ENCODE measurements around the gene BCL11A.
"Not testable (repeated sequence)": the region's sequence is repeated elsewhere in the genome, so short reads cannot be mapped to it uniquely, and the experiment has no call there.

Gene BCL11A

DNA sequence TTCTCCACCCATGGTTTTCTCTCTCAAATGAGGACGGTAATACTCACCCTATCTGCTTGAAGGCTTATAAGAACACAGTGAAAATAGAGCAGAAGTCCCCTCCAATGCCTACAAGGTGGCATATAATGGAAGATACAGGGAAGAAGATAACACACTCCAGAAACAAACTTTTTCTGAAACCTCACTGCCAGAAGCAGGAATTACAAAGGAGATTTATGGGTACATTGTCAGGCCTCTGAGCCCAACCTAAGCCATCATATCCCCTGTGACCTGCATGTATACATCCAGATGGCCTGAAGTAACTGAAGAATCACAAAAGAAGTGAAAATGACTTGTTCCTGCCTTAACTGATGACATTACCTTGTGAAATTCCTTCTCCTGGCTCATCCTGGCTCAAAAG is 136.2 kb downstream of the BCL11A start:
- DNase-seq, result not testable (repeated sequence)

DNA sequence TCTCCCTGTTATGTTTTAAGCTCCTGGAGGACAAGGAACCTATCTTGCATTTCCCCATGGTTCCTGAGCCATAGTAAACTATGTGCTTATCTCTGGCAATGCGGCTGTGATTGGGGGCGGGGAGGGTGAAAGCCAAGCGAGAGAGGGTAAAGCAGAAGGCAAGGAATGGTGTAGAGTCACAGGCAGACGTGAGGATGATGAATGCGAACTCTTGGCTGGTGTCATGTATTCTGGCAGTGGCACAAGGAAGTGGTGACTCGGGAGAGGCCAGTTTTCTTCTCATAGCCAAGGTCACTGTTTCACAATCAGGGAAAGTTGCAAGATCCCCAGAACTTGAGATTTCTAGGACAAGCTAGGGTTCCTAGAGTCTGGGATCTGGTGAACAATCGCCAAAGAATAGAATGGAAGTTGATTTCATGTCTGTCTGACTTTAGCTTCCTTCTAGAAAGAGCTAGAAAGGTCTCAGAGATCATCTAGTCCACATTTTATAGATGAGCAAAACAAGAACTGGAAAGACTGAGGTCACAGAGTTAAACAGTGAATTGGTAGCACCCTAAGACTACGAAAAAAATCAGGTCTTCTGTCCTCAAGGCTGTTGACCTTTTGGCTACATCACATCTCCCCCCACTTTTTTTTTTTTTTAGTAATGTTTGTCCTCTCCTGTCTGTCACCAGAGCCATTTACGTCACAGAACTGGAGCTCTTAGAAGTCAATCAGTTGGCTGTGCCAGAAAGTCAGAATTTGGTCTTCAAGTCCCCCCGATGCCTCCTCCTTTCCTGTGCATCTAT is 137.0 kb downstream of the BCL11A start:
- DNase-seq, result no peak

DNA sequence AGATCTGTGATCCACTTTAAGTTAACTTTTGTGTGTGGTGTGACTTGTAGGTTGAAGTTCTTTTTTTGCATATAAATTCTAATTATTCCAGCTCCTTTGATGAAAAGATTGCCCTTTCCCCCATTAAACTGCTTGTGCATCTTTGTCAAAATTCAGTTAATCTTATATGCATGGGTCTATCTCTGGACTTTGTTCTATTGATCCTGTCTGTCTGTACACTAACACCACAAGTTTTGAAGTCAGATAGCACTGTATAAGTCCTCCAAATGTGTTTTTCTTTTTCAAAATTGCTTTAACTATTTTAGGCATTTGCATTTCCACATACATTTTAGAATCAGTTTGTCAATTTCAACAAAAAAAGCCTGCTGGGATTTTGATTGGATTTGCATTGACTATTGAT is 137.6 kb downstream of the BCL11A start:
- DNase-seq, result no peak

DNA sequence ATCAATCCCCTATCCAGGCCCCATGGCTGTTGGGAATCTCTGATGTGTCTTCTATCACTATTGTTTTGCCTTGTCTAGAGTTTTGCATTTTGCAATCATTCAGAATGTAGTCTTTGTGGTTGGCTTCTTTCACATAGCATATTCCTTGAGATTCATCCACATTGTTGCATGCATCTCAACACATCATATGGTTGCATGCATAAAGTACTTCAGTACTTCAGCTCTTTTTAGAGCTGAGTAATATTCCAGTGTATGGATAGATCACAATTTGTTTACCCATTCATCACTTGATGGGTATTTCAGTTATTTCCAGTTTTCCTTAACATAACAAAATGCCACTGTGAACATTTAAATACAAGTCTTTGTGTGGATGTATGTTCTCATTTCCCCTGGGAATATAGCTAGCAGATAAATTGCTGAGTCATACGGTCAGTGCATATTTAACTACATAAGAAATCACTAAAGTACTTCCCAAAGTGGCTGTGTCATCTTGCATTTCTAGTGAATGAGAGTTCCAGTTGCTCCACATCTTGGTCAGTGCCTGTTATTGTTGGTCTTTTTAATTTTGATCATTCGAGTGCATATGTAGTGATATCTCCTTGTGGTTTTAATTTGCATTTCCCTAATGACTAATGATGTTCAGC is 138.8 kb downstream of the BCL11A start:
- DNase-seq, result no peak

DNA sequence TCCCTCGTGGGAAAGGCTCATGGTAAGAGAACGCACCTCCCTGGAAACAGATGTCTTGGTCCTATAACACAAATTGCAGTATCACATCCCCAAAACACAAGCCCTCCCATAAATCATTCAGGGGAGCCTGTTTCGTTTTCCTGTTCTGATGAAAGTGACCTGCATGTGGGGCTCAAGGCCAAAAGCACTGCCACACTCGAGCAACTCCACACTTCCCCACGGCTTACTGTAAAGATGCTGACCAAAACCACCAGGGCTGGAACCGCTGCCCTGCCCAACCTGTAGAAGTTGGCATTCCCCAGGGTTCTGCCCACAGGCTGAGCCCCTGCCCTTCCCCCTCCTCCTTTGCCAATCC is 139.7 kb downstream of the BCL11A start:
- no peak for DNase-seq

DNA sequence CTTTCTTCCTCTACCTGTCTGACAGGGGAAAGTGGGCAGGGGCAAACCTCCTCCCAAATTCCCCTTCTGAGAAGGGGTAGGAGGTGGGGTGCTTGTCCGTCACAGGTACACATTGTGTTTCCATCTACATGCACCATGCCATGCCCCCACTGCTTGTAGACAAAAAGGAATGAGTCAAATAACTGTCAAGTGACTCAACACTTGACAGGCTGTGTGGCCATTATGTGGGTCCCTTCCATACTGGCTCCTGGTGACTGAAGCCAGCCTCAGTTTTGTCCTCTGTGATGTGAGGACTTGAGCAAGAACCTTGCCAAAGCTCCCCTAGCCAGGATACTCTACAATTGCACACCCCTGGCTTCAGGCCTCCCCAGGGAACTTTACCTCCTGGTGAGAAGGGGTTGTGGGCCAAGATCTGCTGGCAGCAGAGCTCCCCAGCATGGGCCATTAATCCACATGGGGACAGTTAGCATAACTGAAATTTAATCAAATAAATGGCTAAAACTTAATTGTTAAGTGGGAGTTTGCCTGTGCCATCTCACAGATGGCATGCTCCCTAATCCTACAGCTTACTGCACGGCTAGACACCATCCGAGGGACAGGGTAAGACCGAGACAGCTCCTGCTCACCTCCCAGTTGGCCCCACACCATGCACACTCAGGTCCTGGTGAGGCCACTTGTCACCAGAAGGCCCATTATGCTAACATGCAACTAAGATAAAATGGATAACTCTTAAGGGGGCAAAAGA is 140.2 kb downstream of the BCL11A start:
- DNase-seq, result no peak

DNA sequence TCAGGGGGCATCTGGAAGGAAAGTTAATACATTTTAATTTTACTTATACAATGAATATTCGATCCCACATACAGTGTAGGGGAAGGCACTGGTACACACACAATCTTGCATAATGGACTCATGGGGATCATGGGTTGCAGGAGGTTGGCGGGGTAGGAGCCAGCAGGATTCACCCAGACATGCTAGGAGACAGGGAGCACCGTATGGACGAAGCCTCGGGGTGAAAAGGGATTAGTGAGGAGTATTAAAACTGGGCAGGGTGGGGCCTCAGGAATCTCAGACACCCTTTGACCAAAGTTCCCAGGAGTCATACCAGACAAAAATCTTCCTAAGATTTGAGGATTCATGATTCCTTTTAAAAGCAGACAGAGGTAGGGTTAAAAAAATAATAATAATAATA is 140.8 kb downstream of the BCL11A start:
- no peak for DNase-seq

DNA sequence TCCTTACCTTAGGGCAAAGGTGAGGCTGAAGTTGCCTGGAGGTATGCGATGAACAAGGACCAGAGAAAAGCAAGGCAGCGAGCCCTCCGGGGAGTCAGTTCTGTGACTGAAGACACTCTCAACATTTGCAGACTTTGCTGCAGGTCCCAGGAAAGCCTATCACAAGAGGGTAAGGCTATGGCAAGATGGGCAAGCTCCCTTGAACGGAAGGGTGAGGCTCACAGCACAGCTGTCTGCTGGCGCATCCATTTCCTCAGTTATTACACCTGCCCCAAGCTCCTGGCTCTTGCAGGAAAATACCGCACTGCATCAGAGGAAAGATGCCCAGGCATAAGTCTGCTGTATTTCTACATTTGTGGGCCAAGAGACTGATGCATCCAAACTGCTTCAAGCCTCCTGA is 141.4 kb downstream of the BCL11A start:
- no peak for DNase-seq

DNA sequence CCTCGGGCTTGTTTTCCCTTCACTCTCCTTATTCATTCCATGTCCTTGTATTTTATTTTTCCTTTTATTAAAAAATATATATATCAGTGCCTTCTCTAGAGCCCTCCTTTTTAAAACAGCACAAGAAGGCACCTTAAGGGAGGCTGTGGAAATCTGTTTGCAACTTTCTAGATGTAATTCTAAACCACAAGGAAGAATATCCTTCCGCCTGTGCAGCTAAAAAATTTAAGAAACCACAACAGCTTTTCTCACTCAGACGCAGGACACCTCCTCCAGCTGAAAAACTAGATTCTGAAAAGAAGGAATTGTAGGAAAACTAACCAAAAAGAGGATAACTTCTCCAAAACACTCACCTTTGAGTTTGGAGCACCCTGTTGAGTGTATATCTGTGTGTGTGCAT is 142.2 kb downstream of the BCL11A start:
- DNase-seq, result no peak

DNA sequence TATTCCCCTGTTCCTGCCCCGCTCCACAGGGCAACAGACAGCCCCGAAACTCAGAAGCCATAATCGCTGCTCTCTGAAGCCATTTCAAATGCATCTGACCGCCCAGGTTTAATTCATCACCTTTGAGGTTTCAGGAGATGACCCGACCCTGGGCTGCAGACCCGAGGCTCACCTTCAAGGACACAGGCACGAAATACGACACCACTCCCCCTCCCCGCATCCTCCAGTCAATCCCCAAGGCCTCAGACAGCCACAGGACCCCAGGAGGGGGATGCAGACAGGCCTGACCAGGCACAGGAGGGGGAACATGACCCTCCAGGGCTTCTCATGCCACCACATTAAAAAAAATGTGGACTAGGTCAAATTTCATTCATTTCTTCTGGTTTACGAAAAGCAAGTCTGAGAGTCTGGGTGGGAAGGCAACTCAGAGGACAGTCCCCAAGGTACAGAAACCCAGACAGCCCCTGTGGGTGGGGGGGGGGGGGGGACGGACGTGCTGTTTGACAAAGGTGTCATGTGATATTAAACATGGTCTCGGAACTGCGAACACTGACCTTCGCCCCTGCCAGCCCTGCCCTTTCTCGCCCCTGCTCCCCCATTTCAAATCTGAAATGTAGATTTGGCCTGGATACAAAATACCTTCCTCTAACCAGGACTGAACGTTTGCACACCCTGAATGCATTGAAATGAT is 142.9 kb downstream of the BCL11A start:
- DNase-seq, result no peak

DNA sequence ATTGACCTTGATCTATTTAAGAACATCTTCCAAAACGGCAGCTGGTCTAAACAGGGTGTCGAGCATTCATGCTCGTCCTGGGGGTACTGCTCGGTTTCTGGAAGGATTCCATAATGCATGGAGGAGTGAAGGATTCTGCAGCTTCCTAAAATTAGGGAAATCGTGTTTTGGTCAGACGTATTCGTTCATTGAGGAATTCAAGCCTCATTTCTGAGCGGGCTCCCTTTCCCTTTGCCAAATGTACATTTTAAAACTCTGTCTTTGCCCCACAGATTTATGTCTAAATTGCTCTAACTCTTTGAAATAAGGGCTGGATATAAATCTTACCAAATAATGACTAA is 144.0 kb downstream of the BCL11A start:
- DNase-seq, result no peak

DNA sequence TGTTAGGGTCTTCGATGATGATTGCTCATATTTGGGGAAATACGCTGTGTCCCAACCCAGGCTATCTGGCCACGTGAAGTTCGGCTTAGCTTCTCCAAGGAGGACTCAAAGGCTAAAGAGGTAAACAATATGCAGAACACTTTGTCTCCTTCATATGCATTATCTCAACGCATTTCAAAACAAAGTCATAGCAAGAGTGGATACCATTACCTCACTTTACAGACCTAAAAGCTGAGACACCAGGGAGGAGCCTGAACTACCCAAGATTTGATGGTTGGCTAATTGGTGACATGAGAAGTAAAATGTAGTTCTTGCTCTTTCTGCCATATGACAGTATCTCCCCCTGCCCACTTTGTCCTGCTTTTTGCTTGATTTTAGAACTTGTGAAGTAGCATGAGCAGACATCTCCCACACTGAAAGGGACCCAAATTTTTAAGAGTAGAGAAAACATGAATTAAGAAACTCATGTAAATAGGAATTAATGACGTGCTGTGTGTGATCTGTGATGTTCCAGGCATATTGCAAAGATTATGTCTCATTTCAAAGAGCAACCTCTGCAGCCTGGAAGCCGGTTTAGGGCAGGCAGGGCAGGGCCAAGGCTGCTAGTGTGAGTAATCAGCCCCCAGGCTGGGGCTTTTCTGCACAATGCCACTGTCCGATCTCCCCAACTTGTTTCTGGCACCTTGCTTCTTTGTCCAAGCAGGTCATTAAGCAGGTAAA is 144.5 kb downstream of the BCL11A start:
- no peak for DNase-seq

DNA sequence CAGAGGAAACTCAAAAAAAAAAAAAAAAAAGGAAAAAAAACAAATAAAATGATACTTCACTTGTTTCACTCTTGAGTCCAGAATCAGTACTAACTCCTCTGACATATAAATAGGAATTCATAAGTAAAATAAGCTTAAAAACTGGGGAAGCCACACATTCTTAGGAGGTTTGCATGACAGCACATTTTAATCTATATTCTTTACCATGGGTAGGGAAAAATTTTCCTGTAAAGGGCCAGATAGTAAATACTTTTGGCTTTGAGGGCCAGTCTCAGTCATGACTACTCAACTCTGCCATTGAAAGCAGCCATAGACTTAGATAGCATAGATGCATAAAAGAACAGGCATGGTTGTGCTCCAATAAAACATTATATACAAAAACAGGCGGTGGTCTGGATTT is 145.2 kb downstream of the BCL11A start:
- DNase-seq, result no peak

DNA sequence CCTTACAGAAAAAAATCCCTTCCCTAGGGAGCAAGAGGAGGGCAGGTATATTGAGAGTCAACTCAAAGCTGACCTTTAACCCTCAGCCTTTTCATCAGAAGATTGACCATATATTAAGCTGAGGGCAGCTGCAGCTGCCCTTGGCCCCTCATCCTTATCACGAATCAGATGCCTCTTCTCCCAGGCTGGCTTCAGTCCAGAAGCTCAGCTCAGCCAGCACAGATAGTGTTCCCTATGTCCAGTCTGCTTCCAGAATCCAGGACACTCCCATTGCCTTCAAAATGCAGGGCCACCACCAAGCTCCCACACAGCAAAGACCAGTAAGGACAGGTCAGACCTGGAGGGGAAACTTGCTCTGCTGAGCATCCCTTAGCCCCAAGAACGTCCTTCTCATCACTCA is 146.1 kb downstream of the BCL11A start:
- no peak for DNase-seq

DNA sequence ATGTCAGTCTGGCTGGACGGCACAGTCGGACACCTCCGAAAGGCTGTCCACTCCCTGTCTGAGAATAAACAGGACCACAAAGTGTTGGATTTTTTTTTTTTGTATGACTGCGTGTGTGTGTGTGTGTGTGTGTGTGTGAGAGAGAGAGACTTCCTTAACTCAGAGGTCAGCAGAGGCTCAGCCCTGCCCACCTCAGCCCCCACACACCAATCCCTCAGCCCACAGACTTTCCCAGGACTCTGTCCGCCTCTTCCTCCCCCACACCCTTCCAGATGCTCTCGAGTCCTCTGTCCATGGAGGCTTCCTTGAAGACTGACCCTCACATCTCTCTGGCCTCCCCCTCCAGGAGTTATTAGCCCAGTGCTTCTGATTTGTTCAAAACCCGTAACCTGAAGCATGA is 147.3 kb downstream of the BCL11A start:
- no peak for DNase-seq

DNA sequence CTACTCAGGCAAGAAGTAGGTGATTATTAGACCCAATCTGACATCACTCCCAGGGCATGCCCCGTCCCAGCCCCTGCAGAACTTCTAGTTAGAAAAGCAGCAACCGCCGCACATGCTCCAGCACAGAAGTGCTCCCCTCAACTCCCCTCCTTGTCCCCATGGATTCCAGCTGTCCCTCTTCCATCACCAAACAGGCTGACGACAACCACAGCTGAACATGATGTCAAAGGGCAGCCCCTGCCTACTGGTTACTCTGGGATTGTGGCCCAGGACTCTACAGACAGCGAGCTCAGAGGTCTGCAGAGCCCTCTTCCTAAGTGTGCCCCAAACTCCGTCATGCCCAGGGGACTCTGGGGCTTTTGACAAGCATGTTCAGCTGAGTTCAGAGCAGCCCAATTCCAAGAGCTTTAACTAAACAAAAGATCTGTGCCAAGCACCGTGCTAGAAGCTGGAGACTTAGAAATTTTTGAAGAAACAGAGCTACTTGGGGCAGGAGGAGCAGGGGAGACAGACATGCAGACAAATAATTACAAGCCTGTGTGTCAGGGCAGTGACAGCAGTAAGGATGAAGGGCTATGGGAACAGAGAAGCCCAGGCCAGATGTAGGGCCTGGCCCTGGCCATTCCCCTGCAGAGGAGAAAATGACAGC is 148.1 kb downstream of the BCL11A start:
- DNase-seq, result no peak
